OCI-LY7 (cell line): ENCODE measurements around the gene KIF1B. TPM values are rescaled to one million over a fixed set of nuclear protein-coding genes. Genes with fewer than 3 reads are reported as not detected.
"Not testable (repeated sequence)": the region's sequence is repeated elsewhere in the genome, so short reads cannot be mapped to it uniquely, and the experiment has no call there.

Source experiments
- BruUV-seq: library from RNA; stranded (reverse); fragments of 400-500 nt; replicated peaks from 2 replicates; lab custom pipeline; 2021; lab: Mats Ljungman, UMichigan
- CTCF ChIA-PET: fragments of 300-600 bp; sonication (Branson Sonifier 250); formaldehyde crosslinking; loops from one replicate; lab custom pipeline; 2022; ENCODE audit warnings: antibody characterized with exemption; ENCODE audit not compliant: unreplicated experiment; lab: Charles Lee
- POLR2A ChIA-PET: fragments of 300-600 bp; sonication (Branson Sonifier 250); formaldehyde crosslinking; loops from one replicate; lab custom pipeline; 2022; ENCODE audit warnings: antibody characterized with exemption; lab: Charles Lee
- DNase-seq: peaks from one replicate; pipeline ENCODE4 v3.0.0-alpha.2; 2015; ENCODE audit warnings: low spot score
- H2AFZ ChIP-seq: fragments of 200-600 bp; sonication (generic), shearing (Covaris generic); 2 replicates; pipeline ENCODE4 v1.6.1; 2014; ENCODE audit warnings: mild to moderate bottlenecking, antibody characterized with exemption, low read length, moderate library complexity
- H3K27ac ChIP-seq: fragments of 200-600 bp; sonication (generic); 2 replicates; pipeline ENCODE4 v1.5.1; 2014; ENCODE audit warnings: mixed run types, low read depth, mild to moderate bottlenecking, moderate library complexity, low read length, inconsistent platforms; ENCODE audit not compliant: poor library complexity, severe bottlenecking
- H3K36me3 ChIP-seq: fragments of 200-600 bp; sonication (generic); 2 replicates; pipeline ENCODE4 v1.6.1; 2014; ENCODE audit warnings: mild to moderate bottlenecking, antibody characterized with exemption, low read length, moderate library complexity, mixed read lengths; ENCODE audit not compliant: insufficient read depth
- H3K4me1 ChIP-seq: fragments of 200-600 bp; sonication (generic); 2 replicates; pipeline ENCODE4 v1.5.1; 2014; ENCODE audit warnings: mild to moderate bottlenecking, low read length; ENCODE audit not compliant: insufficient read depth, poor library complexity, severe bottlenecking
- H3K4me2 ChIP-seq: fragments of 200-600 bp; sonication (generic); 2 replicates; pipeline ENCODE4 v1.6.1; 2014; ENCODE audit warnings: mild to moderate bottlenecking, low read length
- H3K4me3 ChIP-seq: fragments of 200-600 bp; sonication (generic); 2 replicates; pipeline ENCODE4 v1.5.1; 2014; ENCODE audit warnings: mild to moderate bottlenecking, low read depth, low read length; ENCODE audit not compliant: poor library complexity, severe bottlenecking
- H3K79me2 ChIP-seq: fragments of 200-600 bp; sonication (generic); 2 replicates; pipeline ENCODE4 v1.6.1; 2016; ENCODE audit warnings: low read depth, mild to moderate bottlenecking, low read length, moderate library complexity, mixed read lengths; ENCODE audit not compliant: insufficient read depth
- H3K9me2 ChIP-seq: fragments of 200-600 bp; sonication (generic); 2 replicates; pipeline ENCODE4 v1.6.1; 2016; ENCODE audit warnings: mild to moderate bottlenecking, low read length, mixed read lengths; ENCODE audit not compliant: insufficient read depth
- H3K9me3 ChIP-seq: fragments of 200-600 bp; sonication (generic); 2 replicates; pipeline ENCODE4 v1.6.1; 2014; ENCODE audit warnings: mild to moderate bottlenecking, mixed run types, low read length, mixed read lengths
- H4K20me1 ChIP-seq: fragments of 200-600 bp; sonication (generic); 2 replicates; pipeline ENCODE4 v1.6.1; 2014; ENCODE audit warnings: mild to moderate bottlenecking, antibody characterized with exemption, low read length, moderate library complexity, mixed read lengths; ENCODE audit not compliant: insufficient read depth
- CTCF ChIP-seq: fragments of 200-600 bp; sonication (generic); conservative IDR thresholded peaks from 2 replicates; pipeline ENCODE4 v1.5.1; 2014; ENCODE audit warnings: mild to moderate bottlenecking, antibody characterized with exemption, low read length, moderate library complexity, mixed read lengths
- EZH2phosphoT487 ChIP-seq: fragments of 200-600 bp; sonication (generic); IDR thresholded peaks from 2 replicates; pipeline ENCODE4 v1.6.1; 2018; ENCODE audit warnings: low read depth, borderline replicate concordance, mild to moderate bottlenecking, mixed run types, antibody characterized with exemption, low read length, moderate library complexity, mixed read lengths
- intact Hi-C: fragments of 100-400 bp; cut with micrococcal nuclease; formaldehyde crosslinking; loops from one replicate; pipeline ENCODE4 v1.10.0; 2022; ENCODE audit not compliant: unreplicated experiment
- total RNA-seq, 2 experiments: library from RNA; depleted of rRNA in 1 of 2; stranded (reverse); fragments of >200 nt in 1 of 2; shearing (Covaris generic) in 1 of 2; gene quantifications; 2 replicates each; pipeline ENCODE4 v1.2.3, GENCODE V29; 2014 to 2022

The KIF1B gene
- total RNA-seq, 2 experiments from 2014 or later = 3.8 to 4.8 TPM

GRCh38 chr1:10251325-10252108, 41.1 kb downstream of the KIF1B start:
- H3K4me1 ChIP-seq, H3K27ac ChIP-seq, H3K79me2 ChIP-seq, DNase-seq, H3K9me3 ChIP-seq, H3K9me2 ChIP-seq, H3K4me2 ChIP-seq, H3K4me3 ChIP-seq, H2AFZ ChIP-seq, H4K20me1 ChIP-seq, H3K36me3 ChIP-seq, intact Hi-C loops, BruUV-seq: not testable (repeated sequence)
- CTCF ChIA-PET = interaction anchor here (0.8 kb wide), 1 partner anchor 8 kb away, joined by 3 read pairs; no protein-coding TSS in a partner anchor
- POLR2A ChIA-PET = interaction anchor here (0.7 kb wide), 3 partner anchors 17 to 1030 kb away, joined by 3 to 7 read pairs (median 4); no protein-coding TSS in a partner anchor

GRCh38 chr1:10252508-10252907, 42.1 kb downstream of the KIF1B start:
- H3K4me2 ChIP-seq = no peak overlapping the region
- no peaks in the 10 kb centered on the region for H3K9me2 ChIP-seq
- no peaks in the 10 kb centered on the region for H3K9me3 ChIP-seq
- intact Hi-C loops = no loop called here
- no peaks in the 10 kb centered on the region for H3K79me2 ChIP-seq
- H3K4me3 ChIP-seq = no peak overlapping the region
- H2AFZ ChIP-seq = no peak overlapping the region
- BruUV-seq = no TSS peak
- H3K4me1 ChIP-seq = no peaks in the 10 kb centered on the region
- no peaks in the 10 kb centered on the region for H4K20me1 ChIP-seq
- H3K27ac ChIP-seq = no peak overlapping the region
- ChIA-PET CTCF (no interaction called here), POLR2A (interaction anchor here (0.6 kb wide), 1 partner anchor 64 kb away, joined by 5 read pairs; no protein-coding TSS in a partner anchor)
- no peak for DNase-seq
- H3K36me3 ChIP-seq = no peaks in the 10 kb centered on the region
- TF ChIP-seq EZH2phosphoT487 = no peak
- TF ChIP-seq CTCF = no peak

GRCh38 chr1:10253149-10253548, 42.8 kb downstream of the KIF1B start:
- Histone ChIP-seq H4K20me1 (no peaks in the 10 kb centered on the region), H3K4me2 (no peak overlapping the region), H3K36me3 (no peaks in the 10 kb centered on the region), H3K4me3 (no peak overlapping the region), H3K9me3 (no peaks in the 10 kb centered on the region), H2AFZ (no peak overlapping the region), H3K9me2 (no peaks in the 10 kb centered on the region), H3K27ac (no peak overlapping the region), H3K79me2 (no peaks in the 10 kb centered on the region), H3K4me1 (no peaks in the 10 kb centered on the region)
- TF ChIP-seq CTCF (no peak), EZH2phosphoT487 (no peak)
- POLR2A ChIA-PET = interaction anchor here (0.6 kb wide), 1 partner anchor 198 kb away, joined by 4 read pairs; no protein-coding TSS in a partner anchor
- BruUV-seq = no TSS peak
- no peak for DNase-seq
- intact Hi-C loops = no loop called here
- CTCF ChIA-PET = no interaction called here
